MM.1S (cell line): ENCODE results near the gene TMX4.

Experiments used
- EZH2phosphoT487 ChIP-seq: fragments of 300-600 bp; sonication (generic); IDR thresholded peaks from 2 replicates; pipeline ENCODE4 v1.6.1; 2018; ENCODE audit warnings: antibody characterized with exemption, low read length
- TF ChIP-seq, protein P1 (sequence below): fragments of 300-600 bp; sonication (generic); IDR thresholded peaks from 2 replicates; pipeline ENCODE4 v1.5.1; 2016; ENCODE audit warnings: antibody characterized with exemption, low read length, mixed read lengths

- TF ChIP-seq, protein P1, sequence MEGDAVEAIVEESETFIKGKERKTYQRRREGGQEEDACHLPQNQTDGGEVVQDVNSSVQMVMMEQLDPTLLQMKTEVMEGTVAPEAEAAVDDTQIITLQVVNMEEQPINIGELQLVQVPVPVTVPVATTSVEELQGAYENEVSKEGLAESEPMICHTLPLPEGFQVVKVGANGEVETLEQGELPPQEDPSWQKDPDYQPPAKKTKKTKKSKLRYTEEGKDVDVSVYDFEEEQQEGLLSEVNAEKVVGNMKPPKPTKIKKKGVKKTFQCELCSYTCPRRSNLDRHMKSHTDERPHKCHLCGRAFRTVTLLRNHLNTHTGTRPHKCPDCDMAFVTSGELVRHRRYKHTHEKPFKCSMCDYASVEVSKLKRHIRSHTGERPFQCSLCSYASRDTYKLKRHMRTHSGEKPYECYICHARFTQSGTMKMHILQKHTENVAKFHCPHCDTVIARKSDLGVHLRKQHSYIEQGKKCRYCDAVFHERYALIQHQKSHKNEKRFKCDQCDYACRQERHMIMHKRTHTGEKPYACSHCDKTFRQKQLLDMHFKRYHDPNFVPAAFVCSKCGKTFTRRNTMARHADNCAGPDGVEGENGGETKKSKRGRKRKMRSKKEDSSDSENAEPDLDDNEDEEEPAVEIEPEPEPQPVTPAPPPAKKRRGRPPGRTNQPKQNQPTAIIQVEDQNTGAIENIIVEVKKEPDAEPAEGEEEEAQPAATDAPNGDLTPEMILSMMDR: no peak
- no peak for TF ChIP-seq EZH2phosphoT487
Measured at GRCh38 chr20:8002056-8002455, 17.5 kb downstream of the TMX4 start.
